Forelimb muscle (tissue), 1 donor: ENCODE data around the gene HLA-DRA. TPM values are rescaled to one million over a fixed set of nuclear protein-coding genes. Genes with fewer than 3 reads are reported as not detected.

Source experiments
- DNase-seq: peaks from one replicate; pipeline ENCODE4 v3.0.0-alpha.2; 2013; ENCODE audit warnings: low read depth
- polyA plus RNA-seq: library from polyadenylated mRNA; unstranded; fragments of 120-200 nt; gene quantifications from one replicate; pipeline ENCODE4 v1.2.1, GENCODE V29; 2013; ENCODE audit not compliant: insufficient read length

The HLA-DRA gene
- polyA plus RNA-seq, 1 donor = 27.8 TPM

- no peak for DNase-seq
These were observed 35.9 kb downstream of the HLA-DRA start for GRCh38 chr6:32475392-32476206.

GRCh38 chr6:32483968-32484613 is 44.4 kb downstream of the HLA-DRA start:
- DNase-seq = no peak

- DNase-seq = no peak
These were observed 44.9 kb downstream of the HLA-DRA start for GRCh38 chr6:32484614-32484998.

GRCh38 chr6:32488083-32488482 is 48.4 kb downstream of the HLA-DRA start:
- no peak for DNase-seq

GRCh38 chr6:32491700-32492099 is 52.0 kb downstream of the HLA-DRA start:
- no peak for DNase-seq

GRCh38 chr6:32492351-32492750 is 52.7 kb downstream of the HLA-DRA start:
- DNase-seq = no peak

Other genes with a start within 250 kb of the HLA-DRA start
- gene PBX2, start 249.7 kb upstream of the HLA-DRA start, polyA plus RNA-seq = 107 TPM
- 6.7 TPM for gene GPSM3, start 247.2 kb upstream of the HLA-DRA start, polyA plus RNA-seq
- 19.9 TPM for gene NOTCH4, start 215.8 kb upstream of the HLA-DRA start, polyA plus RNA-seq
- gene TSBP1, start 68.0 kb upstream of the HLA-DRA start, polyA plus RNA-seq = not detected
- 0.18 TPM for gene BTNL2, start 32.7 kb upstream of the HLA-DRA start, polyA plus RNA-seq
- 3.0 TPM for gene HLA-DRB5, start 90.4 kb downstream of the HLA-DRA start, polyA plus RNA-seq
- 9.4 TPM for gene HLA-DRB1, start 150.0 kb downstream of the HLA-DRA start, polyA plus RNA-seq
- 1.7 TPM for gene HLA-DQA1, start 197.5 kb downstream of the HLA-DRA start, polyA plus RNA-seq
- 1.6 TPM for gene HLA-DQB1, start 226.8 kb downstream of the HLA-DRA start, polyA plus RNA-seq